ENCODE measurements around the gene ATP11A.

The ATP11A gene

DNA sequence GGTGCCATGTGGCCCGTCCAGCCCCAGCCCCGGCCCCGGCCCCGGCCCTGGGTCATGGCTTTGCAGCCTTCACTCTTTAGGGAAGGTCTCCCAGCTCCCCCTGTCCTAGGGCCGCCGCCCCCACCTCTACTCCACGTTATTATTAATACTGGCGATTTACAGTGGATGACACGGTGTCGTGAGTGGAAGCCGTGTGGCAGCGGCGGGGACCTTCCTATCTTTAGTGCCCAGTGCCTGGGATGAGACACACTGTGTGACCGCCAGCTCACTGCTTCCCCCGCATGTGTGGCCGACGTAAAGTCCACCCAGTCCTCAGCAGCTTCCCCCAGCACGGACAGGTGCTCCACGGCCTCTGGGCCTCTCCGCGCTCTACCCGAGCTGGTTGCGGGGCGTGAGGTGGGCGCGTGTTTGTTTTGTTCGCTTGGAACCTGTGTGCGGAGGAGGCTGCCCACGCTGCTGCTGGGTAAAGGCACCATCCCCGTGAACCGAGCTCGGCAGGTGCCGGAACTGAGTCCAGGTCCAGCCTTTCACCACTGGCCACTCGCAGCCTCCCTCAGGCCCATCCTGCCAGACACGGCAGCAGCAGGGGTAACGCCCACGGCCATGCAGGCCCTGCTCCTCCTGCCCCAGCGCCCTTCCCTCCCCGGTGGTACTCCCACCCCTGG is 208.2 kb downstream of the ATP11A start:
- Histone ChIP-seq H2BK120ac (ENCODE audit: low read depth, low read length) (no peak overlapping the region), H3K27me3 (ENCODE audit: control insufficient read depth in 1 of 2, insufficient read depth in 1 of 2, low read length in 2 of 2) (peaks cover 0 to 85% of the 10 kb centered on the region in 2 experiments), H3K14ac (ENCODE audit: low read length in 2 of 2) (no peak overlapping the region), H3K4ac (ENCODE audit: low read depth in 1 of 2, low read length in 2 of 2) (no peak overlapping the region), H3K9me3 (ENCODE audit: control insufficient read depth, low read length) (no peaks in the 10 kb centered on the region), H2AFZ (ENCODE audit: low read depth, low read length) (no peak overlapping the region), H3K4me1 (ENCODE audit: control insufficient read depth, insufficient read depth, low read depth, low read length) (peaks cover 23% of the 10 kb centered on the region), H4K8ac (ENCODE audit: low read length) (no peak overlapping the region), H2BK5ac (ENCODE audit: low read depth, low read length, poor library complexity, severe bottlenecking) (no peak overlapping the region), H3K4me3 (ENCODE audit: insufficient read depth in 1 of 2, low read depth in 1 of 2, low read length in 2 of 2) (no peak overlapping the region), H3K9ac (ENCODE audit: low read length) (no peak overlapping the region), H3K4me2 (ENCODE audit: low read length, poor library complexity, severe bottlenecking) (no peak overlapping the region), H2BK12ac (ENCODE audit: low read length in 2 of 2) (no peak overlapping the region), H2BK15ac (ENCODE audit: low read depth, poor library complexity, severe bottlenecking) (no peak overlapping the region), H3K18ac (ENCODE audit: low read depth in 1 of 2, low read length in 2 of 2) (no peak overlapping the region), H3K79me1 (replicated peaks; ENCODE audit: low read length, poor library complexity, severe bottlenecking) (no peaks in the 10 kb centered on the region), H3K36me3 (ENCODE audit: control insufficient read depth in 1 of 2, insufficient read depth in 2 of 2, low read depth in 1 of 2, low read length in 2 of 2) (peaks cover 0 to 2% of the 10 kb centered on the region in 2 experiments), H3K27ac (ENCODE audit: low read length, poor library complexity, severe bottlenecking) (no peak overlapping the region), H4K91ac (ENCODE audit: low read length) (no peak overlapping the region), H2AK5ac (ENCODE audit: low read length, severe bottlenecking) (no peak overlapping the region), H3K23ac (ENCODE audit: low read length in 2 of 2) (no peak overlapping the region)
- WGBS: 92% methylated on average over 39 of the region's 39 CpGs
- DNase-seq: no peak

DNA sequence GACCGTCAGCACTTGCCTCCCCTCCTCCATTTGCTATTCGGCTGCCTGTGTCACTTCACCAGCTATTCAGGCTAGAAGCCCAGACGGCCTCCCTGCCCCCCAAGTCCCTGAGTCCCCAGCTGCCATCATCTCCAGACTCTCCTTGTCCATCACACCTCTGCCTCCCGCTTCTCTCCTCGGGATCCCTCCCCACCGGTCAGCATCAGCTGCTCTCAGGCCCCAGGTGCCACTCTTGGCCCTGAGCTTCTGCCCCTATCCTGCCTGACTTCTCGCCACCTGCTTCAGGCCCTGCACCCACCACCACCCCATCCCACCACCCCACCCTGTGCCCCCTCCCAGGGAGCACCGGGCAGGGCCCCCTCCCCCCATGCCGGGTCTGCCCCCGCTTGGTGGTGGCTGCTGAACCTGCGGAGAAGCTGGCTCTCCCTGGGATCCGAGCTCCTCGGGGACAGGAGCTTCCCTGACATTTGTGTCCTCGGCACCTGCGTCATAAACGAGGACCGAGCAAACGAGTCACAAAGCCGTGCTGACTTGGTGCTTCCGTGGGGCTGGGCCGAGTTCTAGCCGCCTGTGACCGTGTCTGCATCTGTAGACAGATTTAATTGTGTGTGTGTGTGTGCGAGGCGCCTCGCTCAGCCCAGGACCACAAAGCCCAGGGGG is 208.9 kb downstream of the ATP11A start:
- H2BK15ac ChIP-seq (ENCODE audit: low read depth, poor library complexity, severe bottlenecking): no peak overlapping the region
- H3K27ac ChIP-seq (ENCODE audit: low read length, poor library complexity, severe bottlenecking): no peak overlapping the region
- H2AFZ ChIP-seq (ENCODE audit: low read depth, low read length): no peak overlapping the region
- H4K91ac ChIP-seq (ENCODE audit: low read length): no peak overlapping the region
- peaks cover 0 to 85% of the 10 kb centered on the region in 2 experiments for H3K27me3 ChIP-seq (ENCODE audit: control insufficient read depth in 1 of 2, insufficient read depth in 1 of 2, low read length in 2 of 2)
- H3K23ac ChIP-seq (ENCODE audit: low read length in 2 of 2): no peak overlapping the region
- no peak overlapping the region for H3K4me2 ChIP-seq (ENCODE audit: low read length, poor library complexity, severe bottlenecking)
- H2BK5ac ChIP-seq (ENCODE audit: low read depth, low read length, poor library complexity, severe bottlenecking): no peak overlapping the region
- no peak overlapping the region for H2AK5ac ChIP-seq (ENCODE audit: low read length, severe bottlenecking)
- peaks cover 0 to 4% of the 10 kb centered on the region in 2 experiments for H3K36me3 ChIP-seq (ENCODE audit: control insufficient read depth in 1 of 2, insufficient read depth in 2 of 2, low read depth in 1 of 2, low read length in 2 of 2)
- H2BK12ac ChIP-seq (ENCODE audit: low read length in 2 of 2): no peak overlapping the region
- H3K18ac ChIP-seq (ENCODE audit: low read depth in 1 of 2, low read length in 2 of 2): no peak overlapping the region
- H2BK120ac ChIP-seq (ENCODE audit: low read depth, low read length): no peak overlapping the region
- no peaks in the 10 kb centered on the region for H3K79me1 ChIP-seq (replicated peaks; ENCODE audit: low read length, poor library complexity, severe bottlenecking)
- H3K4me3 ChIP-seq (ENCODE audit: insufficient read depth in 1 of 2, low read depth in 1 of 2, low read length in 2 of 2): no peak overlapping the region
- H3K4me1 ChIP-seq (ENCODE audit: control insufficient read depth, insufficient read depth, low read depth, low read length): peaks cover 17% of the 10 kb centered on the region
- H3K4ac ChIP-seq (ENCODE audit: low read depth in 1 of 2, low read length in 2 of 2): no peak overlapping the region
- no peak overlapping the region for H4K8ac ChIP-seq (ENCODE audit: low read length)
- H3K9ac ChIP-seq (ENCODE audit: low read length): no peak overlapping the region
- 88% methylated on average over 26 of the region's 26 CpGs for WGBS
- no peak overlapping the region for H3K14ac ChIP-seq (ENCODE audit: low read length in 2 of 2)
- H3K9me3 ChIP-seq (ENCODE audit: control insufficient read depth, low read length): no peaks in the 10 kb centered on the region
- no peak for DNase-seq

DNA sequence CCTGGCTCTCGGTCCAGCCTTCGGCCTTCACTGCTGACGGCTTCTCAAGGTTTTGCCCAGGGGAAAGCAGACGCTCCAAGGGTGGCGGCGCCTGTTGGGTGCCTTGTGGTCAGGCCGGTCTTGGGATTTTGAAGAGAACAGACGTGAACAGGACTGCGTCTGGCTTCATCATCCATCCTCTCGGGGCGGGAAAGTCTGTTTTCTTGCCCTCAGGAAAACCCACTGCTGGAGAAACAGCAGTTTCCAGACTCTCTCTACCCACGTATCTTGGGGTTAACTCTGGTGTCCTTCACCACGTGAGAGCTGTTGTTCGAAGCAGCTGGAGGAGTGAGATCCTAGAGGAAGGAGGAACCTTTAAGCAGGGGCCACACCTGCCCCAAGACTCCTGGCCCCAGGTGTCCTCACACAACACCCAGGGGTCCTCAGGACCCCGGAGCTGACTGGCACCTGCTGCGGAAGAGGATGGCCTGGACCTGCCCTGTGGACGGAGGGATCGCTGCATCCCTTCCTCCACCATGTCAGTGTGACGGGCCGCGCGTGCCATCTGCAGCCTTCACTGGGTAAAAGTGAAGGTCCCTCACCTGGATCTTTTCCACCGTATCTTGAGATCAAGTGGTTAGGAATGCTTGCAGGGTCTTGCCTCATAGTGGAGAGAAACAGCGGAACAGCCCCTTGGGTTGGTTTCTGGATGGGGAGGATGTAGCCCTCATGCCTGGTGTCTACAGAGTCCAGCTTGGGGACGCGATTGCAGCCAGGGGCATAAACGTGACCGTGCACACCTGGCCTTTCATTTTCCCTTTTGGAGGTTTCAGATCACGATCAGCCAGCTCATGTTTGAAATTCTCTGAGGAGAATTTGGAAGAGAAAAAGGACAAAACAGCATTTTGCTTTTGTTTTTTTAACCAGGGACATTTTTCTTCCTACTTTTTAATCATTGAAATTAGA is 209.7 kb downstream of the ATP11A start:
- H3K4me2 ChIP-seq (ENCODE audit: low read length, poor library complexity, severe bottlenecking): no peak overlapping the region
- no peak overlapping the region for H3K4me3 ChIP-seq (ENCODE audit: insufficient read depth in 1 of 2, low read depth in 1 of 2, low read length in 2 of 2)
- no peak overlapping the region for H2BK15ac ChIP-seq (ENCODE audit: low read depth, poor library complexity, severe bottlenecking)
- no peak overlapping the region for H2BK12ac ChIP-seq (ENCODE audit: low read length in 2 of 2)
- H3K4me1 ChIP-seq (ENCODE audit: control insufficient read depth, insufficient read depth, low read depth, low read length): peaks cover 13% of the 10 kb centered on the region
- H2BK120ac ChIP-seq (ENCODE audit: low read depth, low read length): no peak overlapping the region
- H3K79me1 ChIP-seq (replicated peaks; ENCODE audit: low read length, poor library complexity, severe bottlenecking): no peaks in the 10 kb centered on the region
- no peak overlapping the region for H3K9ac ChIP-seq (ENCODE audit: low read length)
- no peak overlapping the region for H3K23ac ChIP-seq (ENCODE audit: low read length in 2 of 2)
- H3K14ac ChIP-seq (ENCODE audit: low read length in 2 of 2): no peak overlapping the region
- DNase-seq: no peak
- no peak overlapping the region for H3K27ac ChIP-seq (ENCODE audit: low read length, poor library complexity, severe bottlenecking)
- H3K36me3 ChIP-seq (ENCODE audit: control insufficient read depth in 1 of 2, insufficient read depth in 2 of 2, low read depth in 1 of 2, low read length in 2 of 2): peaks cover 0 to 12% of the 10 kb centered on the region in 2 experiments
- no peak overlapping the region for H3K4ac ChIP-seq (ENCODE audit: low read depth in 1 of 2, low read length in 2 of 2)
- no peak overlapping the region for H3K18ac ChIP-seq (ENCODE audit: low read depth in 1 of 2, low read length in 2 of 2)
- no peak overlapping the region for H2BK5ac ChIP-seq (ENCODE audit: low read depth, low read length, poor library complexity, severe bottlenecking)
- WGBS: 93% methylated on average over 27 of the region's 29 CpGs
- H4K91ac ChIP-seq (ENCODE audit: low read length): no peak overlapping the region
- H2AK5ac ChIP-seq (ENCODE audit: low read length, severe bottlenecking): no peak overlapping the region
- peaks cover 0 to 89% of the 10 kb centered on the region in 2 experiments for H3K27me3 ChIP-seq (ENCODE audit: control insufficient read depth in 1 of 2, insufficient read depth in 1 of 2, low read length in 2 of 2)
- H4K8ac ChIP-seq (ENCODE audit: low read length): no peak overlapping the region
- no peak overlapping the region for H2AFZ ChIP-seq (ENCODE audit: low read depth, low read length)
- H3K9me3 ChIP-seq (ENCODE audit: control insufficient read depth, low read length): peaks cover 5% of the 10 kb centered on the region

DNA sequence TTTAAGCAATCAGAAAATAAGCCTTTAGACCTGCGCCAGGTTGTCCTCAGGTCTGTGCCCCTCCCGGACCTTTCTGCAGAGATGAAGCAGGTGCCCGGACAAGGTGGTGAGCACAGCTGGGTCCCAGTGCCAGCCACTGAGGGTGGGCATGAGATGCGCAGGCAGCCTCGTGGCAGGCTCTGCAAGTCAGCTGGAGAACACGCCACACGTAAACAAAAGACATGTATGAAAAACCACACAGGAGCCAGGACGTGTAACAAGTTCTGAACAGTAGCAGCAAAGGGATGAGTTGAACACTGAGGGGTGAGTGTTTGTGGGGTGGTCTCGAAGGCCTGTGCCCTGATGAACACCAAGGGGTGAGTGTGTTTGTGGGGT is 210.4 kb downstream of the ATP11A start:
- H3K23ac ChIP-seq (ENCODE audit: low read length in 2 of 2): no peak overlapping the region
- no peak overlapping the region for H4K91ac ChIP-seq (ENCODE audit: low read length)
- peaks cover 0 to 86% of the 10 kb centered on the region in 2 experiments for H3K27me3 ChIP-seq (ENCODE audit: control insufficient read depth in 1 of 2, insufficient read depth in 1 of 2, low read length in 2 of 2)
- H3K4me1 ChIP-seq (ENCODE audit: control insufficient read depth, insufficient read depth, low read depth, low read length): peaks cover 6% of the 10 kb centered on the region
- no peaks in the 10 kb centered on the region for H3K79me1 ChIP-seq (replicated peaks; ENCODE audit: low read length, poor library complexity, severe bottlenecking)
- H2AK5ac ChIP-seq (ENCODE audit: low read length, severe bottlenecking): no peak overlapping the region
- H3K9ac ChIP-seq (ENCODE audit: low read length): no peak overlapping the region
- H3K36me3 ChIP-seq (ENCODE audit: control insufficient read depth in 1 of 2, insufficient read depth in 2 of 2, low read depth in 1 of 2, low read length in 2 of 2): peaks cover 0 to 16% of the 10 kb centered on the region in 2 experiments
- no peak for DNase-seq
- H2BK12ac ChIP-seq (ENCODE audit: low read length in 2 of 2): no peak overlapping the region
- H3K4ac ChIP-seq (ENCODE audit: low read depth in 1 of 2, low read length in 2 of 2): no peak overlapping the region
- WGBS: 89% methylated on average over 9 of the region's 9 CpGs
- no peak overlapping the region for H4K8ac ChIP-seq (ENCODE audit: low read length)
- no peak overlapping the region for H3K27ac ChIP-seq (ENCODE audit: low read length, poor library complexity, severe bottlenecking)
- H3K4me3 ChIP-seq (ENCODE audit: insufficient read depth in 1 of 2, low read depth in 1 of 2, low read length in 2 of 2): no peak overlapping the region
- no peak overlapping the region for H2BK120ac ChIP-seq (ENCODE audit: low read depth, low read length)
- no peak overlapping the region for H2BK5ac ChIP-seq (ENCODE audit: low read depth, low read length, poor library complexity, severe bottlenecking)
- H2AFZ ChIP-seq (ENCODE audit: low read depth, low read length): no peak overlapping the region
- H3K14ac ChIP-seq (ENCODE audit: low read length in 2 of 2): no peak overlapping the region
- no peak overlapping the region for H3K4me2 ChIP-seq (ENCODE audit: low read length, poor library complexity, severe bottlenecking)
- H2BK15ac ChIP-seq (ENCODE audit: low read depth, poor library complexity, severe bottlenecking): no peak overlapping the region
- no peak overlapping the region for H3K18ac ChIP-seq (ENCODE audit: low read depth in 1 of 2, low read length in 2 of 2)
- peaks cover 10% of the 10 kb centered on the region for H3K9me3 ChIP-seq (ENCODE audit: control insufficient read depth, low read length)

Measured in mesenchymal stem cell (in vitro differentiated cells and primary cell).